ENCODE measurements around the gene SMCO1.

GRCh38 chr3:196546537-196546936 lies 31.4 kb upstream of the SMCO1 start:
- TF ChIP-seq EZH2 (IDR thresholded peaks at IDR 0.05) = no peak
- TF ChIP-seq POLR2AphosphoS5 (IDR thresholded peaks at IDR 0.05; ENCODE audit: borderline replicate concordance, low read depth, low read length) = no peak
